GM18907 (cell line): ENCODE measurements around the gene USF1.
"Not testable (repeated sequence)": the region's sequence is repeated elsewhere in the genome, so short reads cannot be mapped to it uniquely, and the experiment has no call there.

Source experiments
- ATAC-seq: cut with Tn5 transposase; IDR thresholded peaks from one replicate; pipeline ENCODE4 v1.9.1; 2021; ENCODE audit warnings: mild to moderate bottlenecking, moderate library complexity; ENCODE audit not compliant: unreplicated experiment

USF1 gene

DNA sequence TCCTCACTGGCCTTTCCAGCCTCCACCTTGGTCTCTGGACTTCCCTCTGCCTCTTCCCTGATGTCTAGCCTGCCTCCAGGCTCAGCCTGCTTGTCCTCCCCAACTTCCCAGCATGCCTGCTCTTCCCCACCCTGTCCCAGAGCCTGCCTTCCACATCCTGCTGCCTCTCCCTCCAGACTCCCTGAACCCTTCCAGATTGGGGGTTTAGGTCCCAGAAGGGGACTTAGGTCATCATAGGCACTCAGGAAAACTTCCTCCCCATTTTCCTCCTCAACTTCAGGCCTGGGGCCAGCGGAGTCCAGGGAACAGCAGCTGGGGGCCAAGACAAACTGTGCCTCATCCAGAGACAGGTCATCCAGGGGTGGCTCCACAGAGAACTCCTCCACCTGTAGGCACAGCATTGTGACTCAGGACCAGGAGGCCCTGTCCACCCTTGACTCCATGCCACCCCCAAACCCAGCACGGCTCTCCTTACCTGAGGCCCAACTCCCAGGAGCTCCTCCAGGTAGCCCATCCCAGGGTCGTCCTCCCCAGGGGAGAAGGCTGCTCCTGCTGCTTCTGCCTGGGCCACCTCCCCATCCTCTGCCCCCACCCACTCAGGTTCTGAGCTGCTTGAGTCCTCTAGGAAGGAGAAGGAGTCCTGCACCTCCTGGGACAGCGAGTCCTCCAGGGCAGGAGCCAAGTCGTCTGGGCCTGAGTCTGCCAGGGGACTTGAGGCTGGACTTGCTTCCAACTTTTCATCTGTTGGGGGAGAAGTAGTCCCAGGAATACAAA, 3.4 kb upstream of the USF1 start:
- no peak for ATAC-seq

- no peak for ATAC-seq
Observed at GRCh38 chr1:161047436-161048420, 2.0 kb upstream of the USF1 start.

GRCh38 chr1:161046605-161047228, 940 bp upstream of the USF1 start:
- ATAC-seq: peak; percentile 40

- peak; percentile 49 for ATAC-seq
Observed at GRCh38 chr1:161044908-161045735, 655 bp downstream of the USF1 start.

DNA sequence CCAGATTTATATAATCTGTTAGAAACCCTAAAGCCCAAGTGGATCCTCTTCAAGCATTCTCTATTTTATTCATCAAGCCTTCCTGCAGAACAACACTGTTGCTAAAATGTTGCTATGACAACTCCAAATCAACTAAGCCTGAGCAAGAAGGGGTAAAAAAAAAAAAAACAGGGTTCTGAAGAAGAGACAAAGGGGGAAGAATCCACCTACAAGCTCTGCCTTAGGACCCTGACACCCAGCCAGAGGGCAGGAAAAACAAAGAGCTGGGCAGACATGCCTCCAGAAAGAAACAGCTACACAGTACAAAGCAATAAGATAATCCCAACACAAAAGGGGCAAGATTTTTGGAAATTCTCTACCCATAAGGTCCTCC, 1.3 kb downstream of the USF1 start:
- ATAC-seq: no peak

DNA sequence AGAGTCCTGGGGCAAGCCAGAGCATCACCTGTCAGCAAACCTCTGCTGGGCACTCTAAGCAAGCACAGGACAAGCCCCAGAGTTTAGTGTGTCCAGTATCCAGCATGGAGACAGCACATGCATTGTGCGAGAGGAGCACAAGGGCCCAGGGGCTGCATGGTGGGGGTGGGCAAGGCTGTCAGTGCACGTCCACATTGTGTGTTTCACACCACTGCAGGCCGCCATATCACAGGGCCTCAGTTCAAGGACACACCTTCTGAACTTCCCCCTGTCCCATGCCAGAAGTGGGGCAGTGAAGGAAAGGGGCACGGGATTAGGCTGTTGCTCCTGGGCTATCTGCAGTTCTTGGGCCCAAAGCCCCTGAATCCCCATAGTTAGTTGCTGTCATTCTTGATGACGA, 6.2 kb downstream of the USF1 start:
- no peak for ATAC-seq

DNA sequence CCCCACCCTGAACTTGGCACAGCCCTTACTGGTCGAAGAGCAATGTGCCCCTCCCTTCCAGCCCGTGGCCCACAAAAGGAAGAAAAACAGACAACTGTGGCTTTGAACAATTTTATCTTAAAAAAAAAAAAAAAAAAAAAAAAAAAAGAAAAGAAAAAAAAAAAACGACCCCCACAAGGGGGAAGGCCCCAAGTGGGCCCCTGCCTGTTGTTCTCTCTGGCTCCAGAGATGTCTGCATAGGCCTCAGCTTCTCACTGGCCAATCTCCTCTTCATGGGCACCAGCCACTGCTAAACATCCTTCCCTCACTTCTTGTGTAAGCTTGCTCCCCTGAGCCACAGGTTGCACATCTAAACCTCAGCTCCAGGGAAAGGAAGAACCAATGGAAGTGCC, 6.6 kb downstream of the USF1 start:
- ATAC-seq: no peak

DNA sequence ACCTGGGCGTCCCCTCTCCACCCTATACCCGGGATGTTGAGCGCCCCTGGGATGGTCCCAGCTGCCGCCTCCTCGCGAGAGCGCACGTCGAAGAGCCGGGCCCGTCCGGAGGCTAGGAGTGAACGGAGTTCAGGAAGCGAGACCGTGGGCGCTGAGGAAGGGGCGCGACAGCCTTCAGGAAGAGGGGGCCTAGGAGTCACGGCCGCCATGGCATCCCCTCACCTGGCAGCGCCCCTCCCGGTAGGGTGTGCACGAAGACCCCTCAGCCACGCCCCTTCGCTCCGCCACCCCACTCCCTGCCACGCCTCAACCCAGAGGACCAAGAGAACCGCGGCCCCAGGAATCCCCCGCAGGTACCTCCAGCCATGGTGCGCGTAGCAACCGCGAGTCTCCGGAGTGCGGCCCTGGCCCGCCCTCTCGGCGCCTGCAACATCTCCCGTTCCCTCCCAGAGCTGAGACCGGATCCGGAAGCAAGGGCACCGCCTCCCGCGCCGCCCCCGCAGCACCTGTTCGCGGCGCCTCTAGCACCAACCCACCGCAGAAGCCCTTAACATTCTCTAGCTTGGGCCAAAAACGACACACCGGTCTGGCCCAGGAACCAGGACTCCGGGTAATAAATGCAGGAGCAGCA, 7.1 kb downstream of the USF1 start, which contains the start of gene TSTD1:
Gene TSTD1 (minus strand): TSS at position 442 of the 631 bp plus-strand sequence. CDS start 75 bp downstream, at position 367.
- peak; percentile 77 for ATAC-seq

DNA sequence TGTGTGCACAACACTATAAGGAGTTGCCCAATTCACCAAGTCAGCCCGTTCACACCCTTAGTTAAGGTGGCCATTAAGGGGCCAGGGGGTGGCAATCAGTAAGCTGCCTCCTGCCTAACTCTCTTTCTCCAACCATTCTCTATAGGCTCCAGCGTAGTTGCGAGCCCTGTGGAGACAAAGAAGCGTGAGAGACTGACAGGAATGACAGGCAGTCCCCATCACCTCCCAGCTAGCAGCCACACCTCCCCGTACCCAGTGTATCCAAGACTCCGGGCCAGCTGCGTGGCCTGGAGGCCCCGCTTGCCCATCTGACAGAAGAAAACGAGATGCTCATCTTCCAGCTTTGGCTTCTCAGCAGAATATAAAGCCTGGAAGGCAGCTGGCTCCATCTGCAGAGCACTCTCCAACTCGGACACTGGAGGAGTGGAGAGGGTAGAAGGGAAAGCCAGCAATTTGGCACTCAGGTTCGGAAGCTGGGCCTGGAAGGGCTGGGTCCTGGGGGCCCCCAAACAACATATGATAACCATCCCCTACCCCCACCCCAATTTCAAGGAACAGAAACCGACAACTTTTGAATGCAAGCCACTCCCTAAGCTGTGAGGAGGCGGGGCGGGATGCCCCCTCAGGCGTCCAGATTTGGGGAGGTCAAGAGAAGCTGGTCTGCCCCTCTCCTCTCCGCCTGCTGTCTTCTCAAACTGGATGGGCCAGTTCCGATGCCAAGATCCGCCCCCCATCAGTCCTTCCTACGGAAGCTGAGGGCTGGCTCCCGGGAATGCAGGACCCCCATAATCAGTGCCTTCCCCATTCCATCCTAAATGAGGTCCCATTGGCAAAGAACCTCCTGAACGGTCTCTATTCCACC, 7.9 kb downstream of the USF1 start:
- no peak for ATAC-seq

DNA sequence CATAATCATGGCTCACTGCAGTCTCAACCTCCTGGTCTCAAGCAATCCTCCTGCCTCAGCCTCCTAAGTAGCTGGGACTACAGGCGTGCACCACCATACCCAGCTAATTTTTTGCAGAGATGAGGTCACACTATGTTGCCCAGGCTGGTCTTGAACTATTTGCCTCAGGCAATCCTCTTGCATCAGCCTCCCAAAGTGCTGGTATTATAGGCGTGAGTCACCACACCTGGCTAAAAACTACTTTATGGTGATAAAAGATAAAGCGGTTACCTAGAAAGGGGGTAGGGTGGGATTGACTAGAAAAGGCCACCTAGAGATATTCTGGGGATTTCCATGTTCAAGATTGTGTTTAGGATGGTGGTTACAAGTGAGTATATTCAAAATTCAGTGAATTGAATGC, 12.0 kb downstream of the USF1 start:
- ATAC-seq: no peak

DNA sequence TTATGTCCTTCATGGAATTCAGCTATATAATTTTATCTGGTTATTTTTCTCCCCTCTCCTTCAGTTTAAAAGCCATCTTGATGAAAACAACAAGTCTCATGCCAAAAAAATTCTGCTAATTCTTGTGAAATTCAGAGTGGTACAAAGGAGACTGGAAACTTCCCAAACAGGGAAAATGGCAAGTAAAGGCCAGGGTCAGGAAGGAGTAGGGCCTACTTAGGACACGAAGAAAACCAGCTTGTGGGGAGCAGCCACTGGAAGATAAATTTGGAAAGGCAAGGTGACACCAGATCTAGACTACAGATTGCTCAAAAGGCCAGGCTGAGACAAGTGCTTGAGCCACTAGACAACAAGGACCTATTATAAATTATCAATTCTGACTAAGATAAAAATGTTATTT, 13.4 kb downstream of the USF1 start:
- no peak for ATAC-seq

- ATAC-seq: no peak
Observed at GRCh38 chr1:161031874-161032273, 13.9 kb downstream of the USF1 start.

GRCh38 chr1:161029466-161029865, 16.3 kb downstream of the USF1 start:
- not testable (repeated sequence) for ATAC-seq

DNA sequence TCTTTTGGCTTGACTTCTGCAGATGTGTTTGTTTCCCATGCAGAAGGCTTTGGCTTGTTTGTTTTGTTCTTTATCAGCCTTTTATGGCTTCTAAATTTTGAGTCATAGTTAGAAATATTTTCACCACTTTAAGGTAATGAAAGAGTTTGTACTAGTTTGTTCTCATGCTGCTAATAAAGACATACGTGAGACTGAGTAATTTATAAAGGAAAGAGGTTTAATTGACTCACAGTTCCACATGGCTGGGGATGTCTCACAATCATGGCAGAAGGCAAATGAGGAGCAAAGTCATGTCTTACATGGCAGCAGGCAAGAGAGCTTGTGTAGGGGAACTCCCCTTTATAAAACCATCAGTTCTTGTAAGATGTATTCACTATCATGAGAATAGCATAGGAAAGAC, 18.8 kb downstream of the USF1 start:
- not testable (repeated sequence) for ATAC-seq

- ATAC-seq: not testable (repeated sequence)
Observed at GRCh38 chr1:161022432-161022831, 23.3 kb downstream of the USF1 start.

GRCh38 chr1:161021970-161022353, 23.8 kb downstream of the USF1 start:
- ATAC-seq: no peak

DNA sequence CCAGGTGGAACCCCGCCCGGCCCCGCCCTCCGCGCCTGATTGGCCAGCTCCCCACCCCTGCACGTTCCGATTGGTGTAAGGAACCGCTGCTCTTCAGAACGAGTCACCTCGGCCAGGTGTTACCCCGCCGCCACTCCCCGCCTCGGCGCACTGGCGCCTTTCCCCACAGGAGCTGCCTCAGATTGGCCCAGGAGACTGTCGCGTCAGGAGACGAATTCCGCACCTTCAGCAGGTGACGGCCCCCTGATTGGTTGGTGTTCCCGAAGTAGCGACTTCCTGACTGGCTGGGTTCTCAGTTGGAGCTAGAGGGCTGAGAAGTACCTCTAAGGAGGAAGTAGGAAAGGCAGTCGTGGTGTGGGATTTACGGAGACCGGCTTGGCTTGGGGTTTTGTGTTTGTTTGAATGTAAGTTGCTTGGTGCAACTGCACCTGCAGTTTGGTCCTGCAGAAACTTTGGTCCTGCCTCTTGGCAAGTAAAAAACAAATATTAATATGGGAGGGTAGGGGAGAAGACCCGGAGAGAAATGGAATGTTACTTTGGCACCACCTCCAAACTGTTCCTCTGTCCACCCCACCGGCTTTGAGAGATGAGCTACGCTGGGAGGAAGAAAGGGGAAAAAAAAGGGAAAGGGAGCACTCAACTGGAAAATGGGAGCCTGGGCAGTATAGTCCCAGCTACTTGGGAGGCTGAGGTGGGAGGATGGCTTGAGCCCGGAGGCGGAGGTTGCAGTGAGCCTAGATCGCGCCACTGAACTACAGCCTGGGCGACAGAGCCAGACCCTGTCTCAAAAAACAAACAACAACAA, 24.4 kb downstream of the USF1 start:
- peak; percentile 82 for ATAC-seq

- peak; percentile 40 for ATAC-seq
Observed at GRCh38 chr1:161020509-161021164, 25.1 kb downstream of the USF1 start, which contains the start of gene F11R. Gene F11R (minus strand): TSS chr1:161021152. CDS start chr1:161021073, 79 bp downstream.
